Left colon (tissue), 2 donors: ENCODE results near the gene CTNS. TPM values are rescaled to one million over a fixed set of nuclear protein-coding genes. Genes with fewer than 3 reads are reported as not detected.

Experiments used
- ATAC-seq: fragments of 200-7000 bp; cut with Tn5 transposase; one replicate; pipeline ENCODE4 v1.9.1; 2020; ENCODE audit warnings: mild to moderate bottlenecking, moderate library complexity
- DNase-seq, 2 donors: peaks; one replicate each; pipeline ENCODE4 v3.0.0-alpha.2; 2020
- intact Hi-C, 2 donors: fragments of 100-400 bp; cut with DNase I in 1 of 2; cut with micrococcal nuclease in 1 of 2; formaldehyde crosslinking; loops; one replicate each; pipeline versions ENCODE4 v1.11.2 to v1.14.0; 2022; cut with DNase I, micrococcal nuclease
- total RNA-seq, 2 donors: library from RNA; stranded (reverse); fragmentation: NEBNext Ultra II Directional; extraction: Animal tissue kit (Norgen Biotek cat#: 25700); gene quantifications; one replicate each; pipeline ENCODE4 v1.2.1, GENCODE V29; 2021
- donor health status: DM: no; HTN: no; CAD: no.
- donor health status: DM: yes; HTN: yes; CAD: no.

The CTNS gene
- total RNA-seq, 2 donors from 2014 or later, result 7.7 to 8.0 TPM

DNA sequence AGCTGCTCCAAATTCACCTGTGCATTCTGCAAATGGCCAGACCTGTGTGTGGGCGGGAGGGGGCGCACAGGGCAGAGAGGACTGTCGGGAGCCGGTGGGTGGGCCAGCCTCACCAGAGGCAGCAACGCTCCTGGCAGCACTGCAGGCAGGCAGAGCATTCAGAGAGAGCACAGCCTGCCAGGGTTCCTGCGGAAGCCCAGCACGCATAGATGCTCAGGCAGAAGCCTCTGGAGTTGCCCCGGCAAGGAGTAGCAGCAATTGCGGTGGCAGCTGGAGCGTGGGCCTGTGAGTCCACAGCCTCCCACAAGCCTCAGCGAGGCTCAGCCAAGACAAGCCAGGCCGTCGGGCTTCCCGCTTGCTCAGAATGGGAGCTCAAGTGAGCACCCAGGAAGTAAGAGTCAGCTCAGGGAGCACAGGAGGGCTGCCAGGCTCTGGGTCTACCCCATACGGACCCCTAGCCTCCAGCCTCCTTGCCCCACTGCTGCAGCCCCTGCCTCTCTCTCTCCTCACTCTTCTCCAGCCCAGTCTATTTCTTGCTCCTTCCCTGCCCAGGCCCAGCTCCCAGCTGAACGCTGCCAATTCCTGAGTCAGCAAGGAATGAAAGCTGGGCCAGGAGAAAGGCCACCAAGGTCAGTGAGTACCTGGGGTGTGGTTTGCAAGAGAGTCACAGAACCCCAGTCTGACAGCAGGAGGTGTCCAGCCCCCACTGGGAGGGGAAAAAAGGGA is 41.7 kb downstream of the CTNS start:
- DNase-seq, result no peak
- ATAC-seq, result no peak
- intact Hi-C loops, result no loop called here

DNA sequence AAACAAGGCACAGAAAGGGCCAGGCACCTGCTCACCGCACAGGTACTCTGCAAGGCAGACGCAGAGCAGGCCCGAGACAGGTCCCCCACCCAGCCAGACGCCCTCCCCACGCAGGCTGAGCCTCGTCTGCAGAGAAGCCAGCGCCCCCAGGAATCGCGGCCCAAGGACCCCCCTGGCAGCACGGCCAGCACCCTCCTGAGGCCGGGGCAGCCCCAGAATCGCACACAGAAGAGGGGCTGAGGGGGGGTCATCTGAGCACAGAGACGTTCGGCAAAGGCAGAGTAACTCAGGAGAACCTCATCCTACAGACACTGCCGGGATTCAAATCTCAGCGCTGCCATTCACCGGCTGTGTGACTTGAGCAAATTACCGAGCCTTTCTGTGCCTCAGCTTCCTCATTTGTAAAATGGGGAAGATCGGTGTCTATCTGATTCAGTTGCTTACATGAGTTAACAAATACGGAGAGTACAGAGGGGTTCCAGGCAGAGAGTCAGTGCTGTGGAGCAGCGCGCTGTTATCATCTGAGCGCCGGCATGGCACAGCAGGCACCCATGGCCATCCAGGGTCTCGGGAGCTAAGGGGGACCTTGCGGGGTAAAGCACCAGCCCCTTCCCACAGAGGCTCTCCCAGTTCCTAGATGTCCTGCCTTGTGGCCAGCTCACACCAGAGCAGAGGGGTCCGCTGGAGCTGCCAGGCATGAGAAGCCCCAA is 42.4 kb downstream of the CTNS start:
- no peak for ATAC-seq
- intact Hi-C loops, result no loop called here
- no peak for DNase-seq

DNA sequence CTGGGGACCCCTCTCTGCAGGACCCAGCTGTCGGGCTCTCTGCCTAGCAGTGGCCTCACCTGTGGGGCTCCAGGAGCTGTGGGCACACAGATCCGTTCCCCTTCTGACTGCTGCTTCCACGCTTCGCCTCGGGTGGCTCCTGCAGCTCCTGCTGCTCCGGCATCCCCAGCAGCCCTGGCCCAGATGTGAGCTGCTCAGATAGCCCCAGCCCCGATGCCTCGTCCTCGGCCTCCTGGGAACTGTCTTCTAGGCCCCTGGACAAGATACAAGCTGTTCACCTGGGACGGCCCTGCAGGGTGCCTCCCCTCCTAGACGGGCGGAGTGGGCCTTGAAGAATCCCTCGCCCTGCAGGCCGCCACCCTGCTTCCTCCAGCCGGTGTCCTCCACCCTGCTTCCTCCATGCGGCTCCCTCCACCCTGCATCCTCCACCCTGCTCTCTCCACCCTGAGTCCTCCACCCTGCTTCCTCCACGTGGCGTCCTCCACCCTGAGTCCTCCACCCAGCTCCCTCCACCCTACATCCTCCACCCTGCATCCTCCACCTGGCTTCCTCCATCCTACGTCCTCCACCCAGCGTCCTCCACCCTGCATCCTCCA is 43.1 kb downstream of the CTNS start:
- DNase-seq, result no peak
- intact Hi-C loops, result no loop called here
- ATAC-seq, result peak; percentile 59

DNA sequence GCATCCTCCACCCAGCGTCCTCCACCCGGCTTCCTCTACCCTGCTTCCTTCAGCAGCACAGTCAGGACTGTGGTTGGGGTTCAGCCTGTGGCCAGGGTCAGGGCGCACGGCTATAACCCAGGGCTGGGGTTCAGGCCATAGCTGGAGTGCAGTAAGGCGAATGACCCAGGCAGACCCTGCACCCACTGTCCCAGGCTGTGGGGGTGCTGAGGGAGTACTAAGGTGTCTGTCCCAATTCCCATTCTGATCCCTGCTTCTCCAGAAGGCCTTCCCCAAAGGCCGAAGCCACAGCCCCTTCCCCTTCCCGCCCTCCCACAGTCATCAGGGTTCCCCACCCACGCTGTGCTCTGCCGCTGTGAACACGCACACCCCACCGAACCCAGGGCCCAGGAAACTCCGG is 44.5 kb downstream of the CTNS start:
- DNase-seq, result no peak
- intact Hi-C loops, result no loop called here

DNA sequence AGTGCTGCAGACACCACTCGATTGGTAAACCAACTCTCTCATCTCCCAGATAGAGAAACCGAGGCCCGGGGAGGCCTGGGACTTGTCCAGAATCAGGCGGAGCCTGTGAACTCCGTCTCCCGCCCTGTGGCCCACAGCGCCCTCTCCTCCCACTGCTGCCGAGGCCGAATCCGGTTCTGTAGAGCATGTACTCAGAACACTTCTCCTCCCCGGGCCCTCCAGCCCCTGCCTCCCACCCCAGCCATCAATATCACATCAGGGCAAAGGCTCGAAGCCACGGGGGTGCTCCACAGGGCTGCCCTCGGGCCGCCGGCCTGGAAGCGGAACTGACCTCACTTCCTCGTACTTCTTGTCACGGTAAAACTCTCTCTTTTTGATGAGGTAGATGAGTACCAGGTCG is 45.0 kb downstream of the CTNS start:
- DNase-seq (no peak), ATAC-seq (no peak)
- intact Hi-C loops, result no loop called here

More for the DNA sequence above, 44.5 kb downstream of the CTNS start:
- no peak for ATAC-seq

DNA sequence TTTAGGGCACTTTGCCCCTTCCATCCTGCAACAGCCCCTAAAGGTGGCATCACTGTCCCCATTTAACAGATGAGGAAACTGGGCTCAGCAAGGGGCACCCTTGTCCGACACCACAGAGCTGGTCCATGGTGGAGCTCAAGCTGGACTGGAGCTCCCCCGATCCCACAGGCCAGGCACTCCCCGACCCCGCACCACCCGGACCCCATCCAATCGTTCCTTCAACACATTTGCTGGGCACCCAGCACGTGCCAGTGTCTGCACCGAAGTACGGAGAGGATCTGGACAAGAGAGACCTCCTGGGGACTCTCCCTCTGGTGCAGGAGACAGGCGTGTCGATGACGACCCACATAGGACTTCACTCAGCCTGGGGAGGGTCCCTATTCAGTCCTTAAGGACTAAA is 45.5 kb downstream of the CTNS start:
- intact Hi-C loops, result no loop called here
- ATAC-seq (no peak), DNase-seq (no peak)

DNA sequence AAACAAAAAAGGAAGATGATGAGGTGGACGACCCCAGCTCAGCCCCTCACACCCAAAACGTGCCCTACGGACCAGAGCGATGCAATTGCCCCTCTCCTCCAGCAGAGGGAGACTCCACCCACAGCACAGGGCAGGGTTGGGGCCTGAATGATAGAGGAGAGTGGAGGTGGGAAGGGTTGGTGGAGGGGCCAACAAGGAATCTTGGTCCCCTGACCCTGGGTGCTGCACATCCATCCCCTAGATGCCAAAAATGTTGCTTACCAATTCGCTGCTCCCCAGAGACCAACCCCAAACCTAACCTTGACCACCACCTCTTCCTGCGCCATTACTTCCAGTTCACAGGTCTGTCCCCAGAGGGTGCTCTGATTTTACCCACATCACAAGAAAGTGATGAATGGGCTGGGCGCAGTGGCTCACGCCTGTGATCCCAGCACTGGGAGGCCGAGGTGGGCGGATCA is 46.5 kb downstream of the CTNS start:
- ATAC-seq, result peak; percentile 78
- DNase-seq, result peak in 1 of 2 donors; percentile 43
- intact Hi-C loops, result no loop called here

DNA sequence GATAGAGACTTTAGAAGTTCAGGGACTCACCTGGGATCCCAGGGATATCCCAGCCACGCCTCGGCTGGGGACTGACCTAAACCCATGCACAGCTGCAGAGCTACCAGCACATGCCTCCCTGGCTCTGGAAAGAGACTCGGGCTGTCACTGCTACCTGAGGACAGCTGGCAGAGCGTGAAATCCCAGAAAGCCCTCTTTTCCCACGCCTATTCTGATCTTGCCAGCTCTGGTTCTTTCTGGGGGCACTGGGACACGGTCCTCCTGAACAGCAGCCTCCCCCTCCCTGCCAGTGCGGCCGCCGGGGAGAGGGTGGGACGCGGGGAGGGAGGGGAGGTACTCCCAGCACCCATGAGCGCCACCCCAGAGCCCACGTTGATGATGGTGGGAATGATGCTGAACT is 48.6 kb downstream of the CTNS start:
- intact Hi-C loops, result no loop called here
- DNase-seq (no peak), ATAC-seq (no peak)

DNA sequence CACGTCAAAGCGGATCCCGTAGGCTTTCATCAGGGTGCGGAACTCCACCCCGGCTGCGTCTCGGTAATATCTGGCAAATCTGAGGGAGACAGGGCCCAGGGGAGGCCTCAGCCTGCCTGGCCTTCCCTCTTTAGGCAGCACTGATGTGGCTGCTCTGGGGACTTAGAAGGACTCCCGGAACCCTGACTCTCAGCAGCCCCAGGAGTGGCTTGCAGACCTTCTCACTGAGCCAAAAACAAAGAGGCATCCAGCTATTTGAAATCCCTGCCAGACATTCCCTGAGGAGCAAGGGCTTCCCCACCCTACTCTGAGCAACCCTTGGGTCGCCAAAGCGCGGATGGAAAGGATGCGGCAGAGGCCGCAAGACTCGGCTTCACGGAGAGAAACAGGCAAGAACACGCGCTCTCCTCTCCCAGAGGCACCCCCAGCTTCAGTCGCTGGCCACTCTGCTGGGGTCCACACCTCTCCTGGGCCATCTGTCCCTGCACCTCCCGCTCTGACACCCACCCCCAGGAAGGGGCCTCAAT is 51.5 kb downstream of the CTNS start:
- no peak for ATAC-seq
- intact Hi-C loops, result no loop called here
- DNase-seq, result no peak

DNA sequence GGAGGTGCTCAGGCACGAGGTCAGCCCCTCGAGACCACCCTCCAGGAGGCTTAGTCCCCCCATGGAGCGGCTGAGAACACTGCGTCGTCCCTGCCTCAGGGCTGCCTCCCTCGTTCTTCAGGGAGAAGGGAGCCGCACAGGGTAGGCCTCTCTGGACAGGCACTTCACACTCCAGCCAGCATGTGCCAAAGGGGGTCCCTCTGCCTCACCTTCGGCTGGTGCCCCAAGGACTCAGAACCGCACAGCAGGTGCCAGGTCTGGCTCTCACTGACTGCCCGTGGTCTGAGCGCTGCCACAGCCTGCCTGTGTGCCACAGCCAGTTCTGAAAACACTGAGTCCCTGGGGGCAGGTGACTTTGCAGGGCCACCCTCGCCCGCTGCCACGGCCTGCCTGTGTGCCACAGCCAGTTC is 52.3 kb downstream of the CTNS start:
- DNase-seq, result no peak
- ATAC-seq, result no peak
- intact Hi-C loops, result no loop called here

DNA sequence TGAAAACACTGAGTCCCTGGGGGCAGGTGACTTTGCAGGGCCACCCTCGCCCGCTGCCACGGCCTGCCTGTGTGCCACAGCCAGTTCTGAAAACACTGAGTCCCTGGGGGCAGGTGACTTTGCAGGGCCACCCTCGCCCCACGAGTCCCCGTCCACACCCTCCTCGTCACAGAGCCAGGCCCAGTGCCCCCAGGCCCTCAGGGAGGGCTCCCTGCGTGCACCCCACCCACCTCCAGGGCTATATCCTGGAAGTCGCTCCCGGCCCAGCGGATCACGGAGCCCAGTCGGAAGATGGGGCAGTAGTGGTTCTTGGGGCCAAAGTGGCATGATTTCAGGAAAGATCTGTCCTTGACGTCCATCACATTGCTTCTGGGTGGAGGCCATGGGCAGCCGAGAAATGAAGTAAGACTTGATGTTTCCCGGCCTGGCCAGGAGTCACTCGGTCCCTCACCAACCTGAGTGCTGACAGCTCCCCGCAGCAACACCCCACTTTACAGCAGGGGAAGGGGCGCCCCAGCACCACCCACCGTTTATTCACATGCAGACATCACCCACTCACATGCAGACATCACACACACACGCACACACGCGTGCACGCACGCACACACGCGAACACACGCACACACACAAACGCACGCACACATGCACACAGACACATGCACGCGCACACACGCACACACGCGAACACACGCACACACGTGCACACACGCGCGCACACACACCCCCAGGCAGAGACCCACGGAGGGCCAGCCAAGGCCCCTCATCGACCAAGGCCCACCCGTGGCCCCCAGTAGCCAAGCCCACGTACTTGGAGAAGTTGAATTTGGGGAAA is 52.9 kb downstream of the CTNS start:
- no peak for ATAC-seq
- intact Hi-C loops, result no loop called here

DNA sequence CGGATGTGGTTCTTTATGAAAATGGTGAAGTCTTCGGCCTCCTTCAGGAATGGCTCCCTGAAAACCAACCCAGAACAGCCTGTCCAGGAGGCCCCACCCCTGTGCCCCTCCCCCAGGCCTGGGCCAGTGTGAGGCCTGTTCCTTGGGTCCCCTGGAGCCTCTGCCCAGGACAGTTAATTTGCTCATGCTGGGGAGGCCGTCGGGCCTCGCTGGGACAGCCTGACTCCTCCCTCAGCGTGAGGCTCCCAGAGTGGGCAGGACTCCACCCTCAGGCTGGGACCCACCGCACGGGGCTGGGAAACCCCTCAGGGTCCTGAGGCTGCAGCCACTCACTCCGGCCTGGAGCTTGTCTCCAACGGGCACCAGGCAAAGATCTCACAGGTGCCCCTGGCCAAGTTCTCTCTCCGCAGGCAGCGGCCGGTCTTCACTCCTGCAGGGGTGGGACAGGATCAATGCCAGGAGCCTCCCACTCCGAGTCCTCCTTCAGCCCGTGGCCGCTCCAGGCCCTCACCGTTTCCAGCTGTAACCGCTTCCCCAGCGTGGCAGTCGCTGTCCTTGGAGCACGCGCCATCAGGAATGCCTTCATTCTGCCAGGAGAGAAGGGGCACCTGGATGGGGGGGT is 53.6 kb downstream of the CTNS start:
- intact Hi-C loops, result no loop called here
- DNase-seq, result no peak
- no peak for ATAC-seq

More for the DNA sequence above, 52.9 kb downstream of the CTNS start:
- DNase-seq, result no peak

DNA sequence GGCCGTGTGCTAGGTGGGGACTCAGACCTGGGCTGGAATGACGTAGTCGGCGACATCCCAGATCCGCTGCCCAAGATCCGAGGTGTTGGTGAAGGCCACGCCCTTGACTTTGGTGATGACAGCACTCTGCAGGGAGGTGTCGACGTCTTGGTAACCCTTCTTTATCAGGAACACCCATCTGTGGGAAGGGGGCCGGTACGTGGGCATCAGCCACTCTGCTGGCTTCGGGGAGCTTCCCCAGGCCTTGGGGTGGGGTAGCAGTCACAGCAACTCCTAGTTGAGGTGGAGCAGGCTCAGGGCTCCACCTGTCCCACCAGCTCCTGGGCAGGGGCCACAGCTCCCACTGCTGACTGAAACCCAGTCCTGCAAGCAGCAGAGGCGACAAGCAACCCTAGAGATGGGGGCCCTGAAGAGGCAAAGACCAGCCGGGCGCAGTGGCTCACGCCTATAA is 55.1 kb downstream of the CTNS start:
- intact Hi-C loops, result no loop called here
- DNase-seq (no peak), ATAC-seq (no peak)

DNA sequence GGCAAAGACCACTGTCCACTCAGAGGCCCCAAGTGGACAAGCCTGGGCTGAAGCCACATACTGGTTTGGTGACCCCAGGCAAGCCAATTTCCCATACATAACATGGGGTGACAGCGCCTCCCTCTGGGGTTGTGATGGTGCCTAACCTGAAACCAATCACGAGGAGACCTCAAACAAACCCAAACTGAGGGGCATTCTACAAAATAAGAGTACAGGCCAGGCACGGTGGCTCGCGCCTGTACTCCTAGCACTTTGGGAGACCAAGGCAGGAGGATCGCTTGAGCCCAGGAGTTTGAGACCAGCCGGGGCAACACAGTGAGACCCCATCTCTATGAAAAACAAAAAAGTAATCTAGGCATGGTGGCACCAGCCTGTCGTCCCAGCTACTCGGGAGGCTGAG is 55.8 kb downstream of the CTNS start:
- DNase-seq (no peak), ATAC-seq (no peak)
- intact Hi-C loops, result no loop called here

DNA sequence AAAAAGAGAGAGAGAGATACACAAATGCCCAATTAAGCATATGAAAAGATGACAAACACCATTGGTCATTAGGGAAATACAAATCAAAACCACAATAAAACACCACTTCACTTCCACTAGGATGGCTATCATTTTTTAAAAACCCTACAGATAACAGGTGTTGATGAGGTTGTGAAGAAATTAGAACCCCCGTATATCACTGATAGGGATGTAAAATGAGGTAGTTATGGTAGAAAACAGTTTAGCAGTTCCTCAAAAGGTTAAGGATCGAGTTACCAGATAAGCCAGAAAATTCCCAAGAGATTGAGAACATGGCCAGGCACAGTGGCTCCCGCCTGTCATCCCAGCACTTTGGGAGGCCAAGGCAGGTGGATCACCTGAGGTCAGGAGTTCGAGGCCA is 56.6 kb downstream of the CTNS start:
- intact Hi-C loops, result no loop called here
- DNase-seq (no peak), ATAC-seq (no peak)

DNA sequence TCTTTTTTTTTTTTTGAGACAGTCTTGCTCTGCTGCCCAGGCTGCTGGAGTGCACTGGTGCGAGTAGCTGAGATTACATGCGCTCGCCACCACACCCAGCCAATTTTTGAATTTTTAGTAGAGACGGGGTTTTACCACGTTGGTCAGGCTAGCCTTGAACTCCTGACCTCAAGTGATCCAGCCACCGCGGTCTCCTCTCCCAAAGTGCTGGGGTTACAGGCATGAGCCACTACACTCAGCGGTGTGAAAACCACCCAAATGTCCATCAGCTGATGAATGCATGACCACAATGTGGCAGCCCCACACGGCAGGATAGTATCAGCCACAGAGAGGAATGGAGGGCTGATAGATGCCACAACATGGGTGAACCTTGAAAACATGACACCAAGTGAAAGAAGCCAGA is 57.3 kb downstream of the CTNS start:
- DNase-seq, result no peak
- intact Hi-C loops, result no loop called here
- no peak for ATAC-seq

DNA sequence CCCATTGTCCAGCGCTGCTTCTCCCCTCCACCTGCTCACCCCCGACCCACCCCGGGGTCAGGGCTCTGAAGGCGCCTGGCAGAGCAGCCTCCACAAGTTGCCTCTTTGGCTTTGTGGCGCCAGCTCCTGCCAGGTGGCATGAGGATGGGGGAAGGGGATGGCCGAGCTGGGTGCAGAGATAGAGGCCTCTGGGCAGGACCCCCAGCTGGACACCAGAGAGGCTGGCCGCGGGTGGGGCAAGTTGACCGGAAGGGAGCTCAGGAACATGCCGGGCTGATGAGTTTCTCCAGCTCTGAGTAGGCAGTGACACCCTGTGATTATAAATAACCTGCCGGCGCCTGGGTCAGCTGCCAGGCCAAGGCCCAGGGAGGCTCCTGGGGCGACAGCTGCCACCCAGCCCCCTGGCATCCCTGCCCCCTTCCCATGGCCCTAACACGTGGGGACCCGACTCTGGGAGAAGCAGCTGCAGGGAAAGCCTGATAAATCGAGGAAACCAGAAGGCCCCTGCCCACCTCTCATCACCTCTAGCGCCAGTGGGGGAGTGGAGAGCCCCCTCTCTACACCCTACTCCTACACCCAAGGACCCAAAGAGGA is 58.7 kb downstream of the CTNS start:
- no peak for DNase-seq
- ATAC-seq, result peak; percentile 26
- intact Hi-C loops, result no loop called here

DNA sequence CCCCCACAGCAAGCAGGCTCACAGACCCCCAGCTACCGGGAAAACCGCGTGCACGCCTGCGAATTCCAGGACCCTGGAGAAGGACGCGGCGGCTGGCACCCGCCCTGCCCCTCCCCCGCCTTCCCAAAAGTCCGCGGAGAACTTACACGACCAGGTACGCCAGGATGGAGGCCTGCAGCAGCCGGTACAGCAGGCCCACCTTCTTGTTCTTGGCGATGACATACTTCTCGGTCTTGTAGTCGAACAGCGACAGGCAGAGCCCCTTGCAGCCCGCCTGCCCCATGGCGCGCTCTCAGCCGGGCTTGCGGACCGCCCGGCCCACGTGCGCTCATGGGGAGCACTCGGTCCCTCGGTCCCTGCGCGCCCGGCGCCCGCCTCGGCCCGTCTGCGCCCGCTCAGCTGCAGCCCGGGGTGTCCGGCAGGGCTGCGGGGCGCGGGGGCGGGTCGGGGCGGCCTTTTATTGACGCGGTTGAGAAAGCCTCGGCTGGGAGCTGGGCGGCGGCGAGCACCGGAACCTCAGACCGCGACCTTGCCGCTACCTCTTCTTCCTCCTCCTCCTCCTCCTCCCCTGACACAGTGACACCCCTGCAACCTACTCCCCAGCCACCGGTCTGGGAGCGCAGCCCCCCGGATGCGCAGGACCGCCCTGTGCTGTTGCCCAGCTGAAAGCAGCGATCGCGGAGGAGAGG is 59.3 kb downstream of the CTNS start, which contains the start of gene P2RX5:
TSS of gene P2RX5 (minus strand) at position 433 of the 689 bp plus-strand sequence. CDS start at position 283, 150 bp downstream.
- DNase-seq, result peak in 1 of 2 donors; percentile 41
- ATAC-seq, result peak; percentile 48
- intact Hi-C loops, result no loop called here
